Measurements from ENCODE around the gene JUNB. TPM values are rescaled to one million over a fixed set of nuclear protein-coding genes. Genes with fewer than 3 reads are reported as not detected.

The JUNB gene
- total and polyA plus RNA-seq, 2 of the 8 experiments (the other 6 are each of a cell fraction or from before 2014, with no cell fraction given) = 7.4 to 10.0 TPM

- Histone ChIP-seq H3K79me1 (ENCODE audit: low read depth, low read length) (no peaks in the 10 kb centered on the region), H3K4me2 (ENCODE audit: insufficient read depth in 1 of 2, low read depth in 2 of 2, low read length in 2 of 2) (no peak overlapping the region), H3K23me2 (ENCODE audit: low read depth, low read length) (no peaks in the 10 kb centered on the region), H3K27me3 (replicated peaks in 1 of 4; ENCODE audit: control insufficient read depth in 3 of 4, extremely low read depth in 1 of 4, insufficient read depth in 3 of 4, low read length in 3 of 4) (no peaks in the 10 kb centered on the region), H3K27ac (ENCODE audit: low read depth, low read length) (no peak overlapping the region), H3K14ac (ENCODE audit: insufficient read length) (no peak overlapping the region), H2BK120ac (replicated peaks; ENCODE audit: low read depth, low read length) (no peak overlapping the region), H4K20me1 (replicated peaks in 1 of 2; ENCODE audit: control insufficient read depth in 1 of 2, insufficient read depth in 2 of 2, low read length in 2 of 2) (peaks cover 1 to 4% of the 10 kb centered on the region in 2 experiments), H3K9me3 (ENCODE audit: insufficient read depth in 2 of 2, low read depth in 1 of 2, low read length in 1 of 2) (no peaks in the 10 kb centered on the region), H3K9ac (replicated peaks in 1 of 4; ENCODE audit: extremely low read depth in 1 of 4, low read depth in 3 of 4, low read length in 3 of 4) (no peak overlapping the region), H3K4me1 (replicated peaks in 1 of 4; ENCODE audit: control insufficient read depth in 3 of 4, insufficient read depth in 4 of 4, low read length in 3 of 4) (peaks cover 0 to 8% (median 4%) of the 10 kb centered on the region in 4 experiments; a peak in 6 of 7 replicates), H2AFZ (ENCODE audit: low read length) (no peak overlapping the region), H3K4me3 (ENCODE audit: extremely low read depth in 1 of 4, insufficient read depth in 2 of 4, low read depth in 3 of 4, low read length in 4 of 4) (no peak overlapping the region), H3K56ac (replicated peaks; ENCODE audit: insufficient read length, low read depth, low read length) (no peak overlapping the region), H3K18ac (ENCODE audit: extremely low read depth, low read length) (no peak overlapping the region), H4K91ac (replicated peaks; ENCODE audit: insufficient read length, low read length) (no peak overlapping the region), H2BK20ac (ENCODE audit: low read length) (no peak overlapping the region), H3K36me3 (ENCODE audit: control insufficient read depth in 2 of 4, insufficient read depth in 4 of 4, low read length in 3 of 4) (peaks cover 4 to 48% (median 27%) of the 10 kb centered on the region in 4 experiments), H2BK5ac (ENCODE audit: low read depth, low read length) (no peak overlapping the region), H4K5ac (ENCODE audit: insufficient read length, low read depth, low read length) (no peak overlapping the region), H3K79me2 (ENCODE audit: control insufficient read depth in 1 of 2, insufficient read depth in 2 of 2, low read length in 2 of 2) (no peaks in the 10 kb centered on the region), H3K23ac (ENCODE audit: insufficient read length) (no peak overlapping the region), H2BK12ac (ENCODE audit: low read depth, low read length) (no peak overlapping the region), H2AK5ac (ENCODE audit: low read depth, low read length) (no peak overlapping the region), H3K4ac (replicated peaks; ENCODE audit: insufficient read length, low read depth, low read length) (no peak overlapping the region), H4K8ac (ENCODE audit: extremely low read depth, insufficient read depth, low read length) (no peak overlapping the region), H2BK15ac (ENCODE audit: low read length) (no peak overlapping the region)
- ChIA-PET POLR2A (ENCODE audit: partially characterized antibody) (interaction anchor here (0.9 to 9.2 kb wide), 7 partner anchors 10 to 97 kb away, joined by 3 to 70 read pairs (median 6); partner anchors contain the start of genes BEST2, GET3, PRDX2 and THSD8), CTCF (ENCODE audit: partially characterized antibody) (interaction anchor here (0.6 to 17.5 kb wide), 6 partner anchors 6 to 80 kb away, joined by 3 to 288 read pairs (median 10); partner anchors contain the start of genes HOOK2, JUNB, PRDX2 and RNASEH2A)
- DNase-seq (ENCODE audit: low read depth in 1 of 2, low spot score in 2 of 2) (no peak), FAIRE-seq (no peak)
- WGBS, 2 experiments (ENCODE audit: extremely low coverage in 1 of 2, insufficient coverage in 1 of 2, insufficient read length in 1 of 2, insufficient replicate concordance in 2 of 2, low coverage in 1 of 2, low lambda C conversion rate in 2 of 2, missing lambda C conversion rate in 1 of 2) = 96% methylated on average over 15 of the region's 15 CpGs; no CpG with 5 or more reads in 1 of the 2 experiments
- TF ChIP-seq SUZ12 (IDR thresholded peaks at IDR 0.05; ENCODE audit: low read length) (no peak), SAP30 (IDR thresholded peaks at IDR 0.05; ENCODE audit: insufficient read depth, insufficient replicate concordance, low read length) (no peak), HDAC2 (IDR thresholded peaks at IDR 0.05; ENCODE audit: borderline replicate concordance in 1 of 2, low read depth in 2 of 2, low read length in 2 of 2) (no peak), MAX (IDR thresholded peaks at IDR 0.05) (no peak), CEBPB (IDR thresholded peaks at IDR 0.05; ENCODE audit: low read depth, low read length) (no peak)
These were observed 23.6 kb upstream of the JUNB start for GRCh38 chr19:12767666-12768065.
